ENCODE results near the gene MRPS11.
"Not testable (repeated sequence)": the region's sequence is repeated elsewhere in the genome, so short reads cannot be mapped to it uniquely, and the experiment has no call there.

MRPS11 gene

GRCh38 chr15:88497109-88497765 lies 29.7 kb downstream of the MRPS11 start:
- DNase-seq: no peak

GRCh38 chr15:88498996-88499395 lies 31.5 kb downstream of the MRPS11 start:
- no peak for DNase-seq

- DNase-seq: no peak
These were observed 36.9 kb downstream of the MRPS11 start for GRCh38 chr15:88504445-88504844.

- no peak for DNase-seq
These were observed 38.2 kb downstream of the MRPS11 start for GRCh38 chr15:88505721-88506120.

GRCh38 chr15:88506628-88507027 lies 39.1 kb downstream of the MRPS11 start:
- no peak for DNase-seq

- DNase-seq: no peak
These were observed 41.8 kb downstream of the MRPS11 start for GRCh38 chr15:88509321-88509720.

- DNase-seq: no peak
These were observed 42.5 kb downstream of the MRPS11 start for GRCh38 chr15:88509964-88510363.

GRCh38 chr15:88511161-88511560 lies 43.7 kb downstream of the MRPS11 start:
- DNase-seq: no peak

- no peak for DNase-seq
These were observed 44.6 kb downstream of the MRPS11 start for GRCh38 chr15:88512078-88512477.

GRCh38 chr15:88512601-88513000 lies 45.1 kb downstream of the MRPS11 start:
- DNase-seq: no peak

GRCh38 chr15:88513195-88513594 lies 45.7 kb downstream of the MRPS11 start:
- no peak for DNase-seq

- DNase-seq: no peak
These were observed 51.4 kb downstream of the MRPS11 start for GRCh38 chr15:88518903-88519302.

GRCh38 chr15:88524094-88524493 lies 56.6 kb downstream of the MRPS11 start:
- not testable (repeated sequence) for DNase-seq

GRCh38 chr15:88525418-88525817 lies 57.9 kb downstream of the MRPS11 start:
- DNase-seq: no peak

- DNase-seq: no peak
These were observed 58.9 kb downstream of the MRPS11 start for GRCh38 chr15:88526247-88526879.

- no peak for DNase-seq
These were observed 61.6 kb downstream of the MRPS11 start for GRCh38 chr15:88529021-88529630.
